Fibroblast of pulmonary artery (primary cell): ENCODE measurements around the gene IFI16.
"Not testable (repeated sequence)": the region's sequence is repeated elsewhere in the genome, so short reads cannot be mapped to it uniquely, and the experiment has no call there.

ENCODE experiments used
- DNase-seq: peaks from one replicate; pipeline ENCODE4 v3.0.0-alpha.2; 2010; ENCODE audit warnings: low read depth
- H3K4me3 ChIP-seq: replicated peaks from 2 replicates; pipeline ENCODE4 v1.5.1; 2011; ENCODE audit warnings: low read depth, mild to moderate bottlenecking, control low read depth, low read length, moderate library complexity
- CTCF ChIP-seq: IDR thresholded peaks from 2 replicates; pipeline ENCODE4 v1.5.1; 2011; ENCODE audit warnings: mild to moderate bottlenecking, control low read depth, low read length, inconsistent platforms; ENCODE audit errors: missing control alignments

The IFI16 gene

GRCh38 chr1:159030311-159030710 is 20.6 kb downstream of the IFI16 start:
- DNase-seq: no peak
- no peak overlapping the region for H3K4me3 ChIP-seq
- TF ChIP-seq CTCF: no peak

DNA sequence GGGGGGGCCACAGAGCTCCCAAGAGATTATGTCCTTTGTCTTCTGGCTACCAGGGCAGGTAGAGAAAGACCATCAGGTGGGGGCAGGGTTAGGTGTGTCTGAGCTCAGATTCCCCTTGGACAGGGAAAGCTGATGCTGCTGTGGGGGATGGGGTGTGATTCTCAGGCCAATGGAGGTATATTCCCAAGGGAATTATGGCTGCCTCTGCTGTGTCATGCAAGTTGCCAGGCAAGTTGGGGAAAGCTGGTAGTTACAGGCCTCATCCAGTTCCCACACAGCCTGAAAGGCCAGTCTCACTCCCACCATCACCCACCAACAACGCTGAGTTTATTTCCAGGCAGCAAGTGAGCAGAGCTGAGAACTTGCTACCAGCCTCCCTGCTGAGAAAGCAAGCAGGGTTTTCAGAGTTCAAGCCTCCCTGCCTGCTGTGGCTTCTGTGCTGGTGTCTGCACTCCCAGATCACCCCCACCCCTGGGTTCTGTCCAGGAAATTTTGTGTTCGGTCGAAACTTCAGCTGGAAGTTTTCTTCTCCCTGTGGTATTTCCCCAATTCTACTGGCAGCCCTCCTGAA is 21.3 kb downstream of the IFI16 start:
- no peak for TF ChIP-seq CTCF
- no peak for DNase-seq

GRCh38 chr1:159040206-159040605 is 30.5 kb downstream of the IFI16 start:
- peak; percentile 50 for DNase-seq
- TF ChIP-seq CTCF: no peak
- H3K4me3 ChIP-seq: no peak overlapping the region

More for the DNA sequence above, 21.3 kb downstream of the IFI16 start:
- no peak overlapping the region for H3K4me3 ChIP-seq

DNA sequence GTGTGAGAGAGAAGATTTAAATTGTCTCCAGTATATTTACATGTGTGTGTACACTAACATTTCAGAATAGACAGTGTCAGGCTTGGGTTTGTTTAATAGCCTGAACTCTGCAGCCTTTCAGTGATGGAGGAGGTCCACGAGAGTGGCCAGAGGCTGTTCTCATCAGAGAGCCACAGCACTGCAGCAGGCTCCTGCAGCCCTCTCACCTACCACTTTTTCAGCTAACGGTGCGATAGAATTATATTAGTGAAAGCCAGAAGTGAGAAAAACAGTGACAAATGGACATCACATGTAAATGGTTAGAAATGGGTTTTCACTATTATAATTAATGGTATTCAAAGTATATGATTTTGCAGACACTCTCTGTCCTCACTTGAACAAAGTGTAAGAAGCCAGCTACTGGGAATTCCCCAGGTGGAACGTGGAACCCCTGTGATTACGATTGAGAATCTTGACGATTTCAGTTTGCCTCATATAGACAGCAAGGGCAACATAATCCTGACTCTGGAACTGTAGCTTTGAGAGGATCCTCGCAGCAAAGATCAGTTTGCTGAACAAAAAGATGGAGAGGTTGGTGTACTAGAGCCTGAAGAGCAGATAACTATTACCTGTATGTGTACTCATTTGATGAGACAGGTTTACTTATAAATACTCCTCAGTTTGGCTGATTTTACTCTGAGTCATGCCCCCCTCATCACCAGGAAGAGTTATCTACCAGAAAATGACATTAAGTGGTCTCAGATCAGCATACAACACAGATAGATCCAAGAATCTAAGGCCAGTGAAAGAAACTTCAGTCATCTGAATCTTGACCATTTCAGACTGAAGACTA is 31.4 kb downstream of the IFI16 start:
- DNase-seq: no peak
- no peak for TF ChIP-seq CTCF
- H3K4me3 ChIP-seq: no peak overlapping the region

DNA sequence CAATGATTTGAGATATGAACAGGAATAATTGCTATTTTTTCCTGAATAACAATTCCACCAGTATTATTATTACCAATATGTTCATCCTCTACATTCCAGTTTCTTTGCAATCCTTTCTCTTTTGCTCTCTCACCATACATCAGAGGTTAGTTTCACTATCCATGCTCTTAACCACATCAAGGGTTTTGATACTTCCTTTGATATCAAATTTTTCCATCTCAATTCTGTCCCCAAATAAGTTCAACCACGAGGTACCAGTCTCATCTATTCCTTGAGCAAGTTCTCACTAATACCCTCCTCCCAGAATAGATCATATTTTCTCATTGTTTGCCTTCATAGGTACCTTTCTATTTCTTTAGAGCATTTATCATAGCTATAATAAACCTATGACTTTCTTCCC is 36.8 kb downstream of the IFI16 start:
- not testable (repeated sequence) for DNase-seq, H3K4me3 ChIP-seq

DNA sequence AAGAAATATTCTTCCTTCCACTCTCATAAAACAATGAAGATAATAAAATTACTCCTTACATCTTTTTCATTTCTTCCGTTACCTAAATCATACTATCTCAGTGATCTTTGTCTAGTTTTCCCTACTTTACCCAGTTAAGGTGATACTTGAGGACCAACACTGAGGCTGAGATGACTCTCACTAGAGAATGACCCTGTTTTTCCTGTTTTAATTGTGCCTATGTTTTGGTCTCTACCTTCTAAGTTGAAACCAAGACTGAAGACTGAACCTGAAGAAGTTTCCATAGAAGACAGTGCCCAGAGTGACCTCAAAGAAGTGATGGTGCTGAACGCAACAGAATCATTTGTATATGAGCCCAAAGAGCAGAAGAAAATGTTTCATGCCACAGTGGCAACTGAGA is 41.7 kb downstream of the IFI16 start:
- DNase-seq: no peak
- no peak overlapping the region for H3K4me3 ChIP-seq
- TF ChIP-seq CTCF: no peak

DNA sequence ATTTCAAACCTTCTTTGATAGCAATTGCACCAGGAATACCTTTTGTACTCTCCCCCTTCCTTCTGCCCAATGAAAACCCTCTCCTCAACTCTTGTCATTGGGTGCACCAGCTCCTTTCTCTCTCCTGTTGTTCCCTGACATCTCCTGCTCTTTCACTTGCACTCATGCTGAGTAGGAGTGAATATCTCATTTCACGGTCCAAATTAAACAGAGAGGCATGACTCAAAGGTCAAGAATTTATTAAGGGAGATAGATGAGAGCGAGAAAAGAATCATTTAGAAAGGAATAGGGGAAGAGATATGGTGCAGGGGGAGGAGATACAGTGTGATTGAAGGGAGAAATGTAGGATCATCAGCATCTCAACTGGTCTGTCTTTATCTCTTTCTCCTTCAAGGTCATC is 44.7 kb downstream of the IFI16 start:
- no peak for TF ChIP-seq CTCF
- no peak for DNase-seq

More for the DNA sequence above, 44.7 kb downstream of the IFI16 start:
- H3K4me3 ChIP-seq: no peak overlapping the region
